ENCODE measurements around the gene RPL29. TPM values are rescaled to one million over a fixed set of nuclear protein-coding genes. Genes with fewer than 3 reads are reported as not detected.
A peak's percentile ranks its signal among the peaks of the same experiment; 100 is the strongest.

Gene RPL29
- total RNA-seq, 1 experiment from 2014 or later: 995 TPM

- Mint-ChIP-seq H3K4me1 (ENCODE audit: low read depth, unreplicated experiment) (peaks cover 23% of the 10 kb centered on the region), H3K27ac (ENCODE audit: unreplicated experiment) (peak overlapping the region; percentile 86), H3K27me3 (ENCODE audit: insufficient read depth, unreplicated experiment) (no peaks in the 10 kb centered on the region), H3K36me3 (ENCODE audit: insufficient read depth, unreplicated experiment) (peaks cover 31% of the 10 kb centered on the region), H3K9me3 (ENCODE audit: unreplicated experiment) (no peaks in the 10 kb centered on the region), H3K4me3 (ENCODE audit: unreplicated experiment) (peak overlapping the region; percentile 99)
- no peaks in the 10 kb centered on the region for H3K9me3 ChIP-seq
- POLR2A ChIA-PET: interaction anchor here (0.7 kb wide), 1 partner anchor 42 kb away, joined by 11 read pairs; the partner anchor contains the start of genes PARP3 and RRP9
- peak overlapping the region; percentile 46 for H3K4me3 ChIP-seq (ENCODE audit: low read depth, low read length)
- H3K36me3 ChIP-seq (ENCODE audit: control insufficient read depth, insufficient read depth, low read length): peaks cover 3% of the 10 kb centered on the region
- no peak for DNase-seq
- BruUV-seq (replicated peaks): no TSS peak
- no peak for TF ChIP-seq CTCF (IDR thresholded peaks at IDR 0.05; ENCODE audit: insufficient read depth in 1 of 2, low read depth in 1 of 2, low read length in 1 of 2, severe bottlenecking in 1 of 2, unreplicated experiment in 1 of 2)
- H3K4me1 ChIP-seq: peaks cover 46% of the 10 kb centered on the region
- no peaks in the 10 kb centered on the region for H3K27me3 ChIP-seq (replicated peaks; ENCODE audit: control insufficient read depth, insufficient read depth, low read length)
- intact Hi-C loops (cut with micrococcal nuclease; ENCODE audit: unreplicated experiment): no loop called here
- CTCF ChIA-PET: no interaction called here
These were observed 11.4 kb downstream of the RPL29 start for GRCh38 chr3:51984269-51984647.

- Mint-ChIP-seq H3K9me3 (ENCODE audit: unreplicated experiment) (no peaks in the 10 kb centered on the region), H3K36me3 (ENCODE audit: insufficient read depth, unreplicated experiment) (peaks cover 26% of the 10 kb centered on the region), H3K4me3 (ENCODE audit: unreplicated experiment) (peak overlapping the region; percentile 99), H3K27me3 (ENCODE audit: insufficient read depth, unreplicated experiment) (no peaks in the 10 kb centered on the region), H3K27ac (ENCODE audit: unreplicated experiment) (peak overlapping the region; percentile 86), H3K4me1 (ENCODE audit: low read depth, unreplicated experiment) (peaks cover 20% of the 10 kb centered on the region)
- no peak for TF ChIP-seq CTCF (IDR thresholded peaks at IDR 0.05; ENCODE audit: insufficient read depth in 1 of 2, low read depth in 1 of 2, low read length in 1 of 2, severe bottlenecking in 1 of 2, unreplicated experiment in 1 of 2)
- peaks cover 3% of the 10 kb centered on the region for H3K36me3 ChIP-seq (ENCODE audit: control insufficient read depth, insufficient read depth, low read length)
- intact Hi-C loops (cut with micrococcal nuclease; ENCODE audit: unreplicated experiment): loop anchor here (1.0 to 2.0 kb wide), 2 partner anchors 12 to 15 kb away; partner anchors contain the start of gene RPL29
- H3K27me3 ChIP-seq (replicated peaks; ENCODE audit: control insufficient read depth, insufficient read depth, low read length): no peaks in the 10 kb centered on the region
- peaks cover 46% of the 10 kb centered on the region for H3K4me1 ChIP-seq
- H3K9me3 ChIP-seq: no peaks in the 10 kb centered on the region
- H3K4me3 ChIP-seq (ENCODE audit: low read depth, low read length): peak overlapping the region; percentile 46
- DNase-seq: no peak
- BruUV-seq (replicated peaks): TSS peak; percentile 95
- ChIA-PET CTCF (interaction anchor here (0.6 to 2.2 kb wide), 9 partner anchors 10 to 654 kb away, joined by 3 to 51 read pairs (median 8); partner anchors contain the start of genes ABHD14A, ABHD14B, PARP3 and PCBP4), POLR2A (interaction anchor here (0.5 to 2.1 kb wide), 12 partner anchors 8 to 598 kb away, joined by 3 to 30 read pairs (median 10); partner anchors contain the start of genes ABHD14A, ABHD14B, DUSP7 and MANF)
These were observed 12.0 kb downstream of the RPL29 start for GRCh38 chr3:51983578-51984268.

GRCh38 chr3:51982838-51983577 lies 12.7 kb downstream of the RPL29 start, which contains the start of gene ACY1:
Gene ACY1 (plus strand): TSS chr3:51983535. CDS start chr3:51984065, 530 bp downstream.
- intact Hi-C loops (cut with micrococcal nuclease; ENCODE audit: unreplicated experiment): loop anchor here (1.0 to 2.0 kb wide), 3 partner anchors 9 to 14 kb away; partner anchors contain the start of genes ABHD14B and RPL29
- Histone ChIP-seq H3K36me3 (ENCODE audit: control insufficient read depth, insufficient read depth, low read length) (peaks cover 3% of the 10 kb centered on the region), H3K4me3 (ENCODE audit: low read depth, low read length) (peak within 1 kb of the TSS; percentile 46), H3K27me3 (replicated peaks; ENCODE audit: control insufficient read depth, insufficient read depth, low read length) (no peaks in the 10 kb centered on the region), H3K4me1 (peaks cover 46% of the 10 kb centered on the region), H3K9me3 (no peaks in the 10 kb centered on the region)
- BruUV-seq (replicated peaks): no TSS peak
- CTCF ChIA-PET: interaction anchor here (0.6 to 2.2 kb wide), 15 partner anchors 8 to 655 kb away, joined by 3 to 51 read pairs (median 4); partner anchors contain the start of genes ABHD14A, ABHD14B, DCAF1 and PARP3
- H3K36me3 Mint-ChIP-seq (ENCODE audit: insufficient read depth, unreplicated experiment): peaks cover 19% of the 10 kb centered on the region
- peak within 1 kb of the TSS; percentile 86 for H3K27ac Mint-ChIP-seq (ENCODE audit: unreplicated experiment)
- peak; percentile 95 to 96 for DNase-seq
- peak in 1 of 2 experiments; percentile 0 for TF ChIP-seq CTCF (IDR thresholded peaks at IDR 0.05; ENCODE audit: insufficient read depth in 1 of 2, low read depth in 1 of 2, low read length in 1 of 2, severe bottlenecking in 1 of 2, unreplicated experiment in 1 of 2)
- H3K9me3 Mint-ChIP-seq (ENCODE audit: unreplicated experiment): no peaks in the 10 kb centered on the region
- no peaks in the 10 kb centered on the region for H3K27me3 Mint-ChIP-seq (ENCODE audit: insufficient read depth, unreplicated experiment)
- H3K4me3 Mint-ChIP-seq (ENCODE audit: unreplicated experiment): peak within 1 kb of the TSS; percentile 99
- H3K4me1 Mint-ChIP-seq (ENCODE audit: low read depth, unreplicated experiment): peaks cover 15% of the 10 kb centered on the region
- POLR2A ChIA-PET: interaction anchor here (0.5 to 2.1 kb wide), 11 partner anchors 9 to 598 kb away, joined by 3 to 30 read pairs (median 10); partner anchors contain the start of genes ABHD14A, ABHD14B, DUSP7 and MANF
